C4-2B (cell line): ENCODE data around the gene CPE.

Experiments used
- CTCF ChIP-seq: fragments of 450-650 bp; conservative IDR thresholded peaks from 2 replicates; pipeline ENCODE4 v1.5.1; 2017; ENCODE audit warnings: mild to moderate bottlenecking
- ZFX ChIP-seq: fragments of 450-650 bp; IDR thresholded peaks from 2 replicates; pipeline ENCODE4 v1.6.1; 2017

GRCh38 chr4:165359506-165359905 lies 19.3 kb upstream of the CPE start:
- TF ChIP-seq CTCF (no peak), ZFX (no peak)
